DOHH2 (cell line): ENCODE results near the gene EPC1.
"Not testable (repeated sequence)": the region's sequence is repeated elsewhere in the genome, so short reads cannot be mapped to it uniquely, and the experiment has no call there.

Experiments
- H3F3A ChIP-seq: fragments of 200-600 bp; sonication (generic), shearing (Covaris generic); 2 replicates; pipeline ENCODE4 v1.6.0; 2016; ENCODE audit warnings: antibody characterized with exemption, mild to moderate bottlenecking; ENCODE audit not compliant: control insufficient read depth, insufficient read depth
- H3K27ac ChIP-seq: fragments of 200-600 bp; sonication (generic); 2 replicates; pipeline ENCODE4 v1.5.1; 2014; ENCODE audit warnings: low read depth, mild to moderate bottlenecking, low read length, moderate library complexity
- H3K27me3 ChIP-seq: fragments of 200-600 bp; sonication (generic); 2 replicates; pipeline ENCODE4 v1.6.1; 2014; ENCODE audit warnings: mild to moderate bottlenecking, low read length, mixed read lengths; ENCODE audit not compliant: control insufficient read depth
- H3K36me3 ChIP-seq: fragments of 200-600 bp; sonication (generic); 2 replicates; pipeline ENCODE4 v1.6.1; 2014; ENCODE audit warnings: mild to moderate bottlenecking, low read length, moderate library complexity, mixed read lengths; ENCODE audit not compliant: control insufficient read depth
- H3K4me1 ChIP-seq: fragments of 200-600 bp; sonication (generic); 2 replicates; pipeline ENCODE4 v1.6.1; 2014; ENCODE audit warnings: mild to moderate bottlenecking, low read length, mixed read lengths; ENCODE audit not compliant: control insufficient read depth
- H3K4me2 ChIP-seq: fragments of 200-600 bp; sonication (generic); 2 replicates; pipeline ENCODE4 v1.6.0; 2014; ENCODE audit warnings: mild to moderate bottlenecking, low read length, moderate library complexity
- H3K4me3 ChIP-seq: fragments of 200-600 bp; sonication (generic); 2 replicates; pipeline ENCODE4 v1.5.1; 2014; ENCODE audit warnings: mild to moderate bottlenecking, low read length, mixed read lengths
- H3K79me2 ChIP-seq: fragments of 200-600 bp; sonication (generic); 2 replicates; pipeline ENCODE4 v1.6.1; 2014; ENCODE audit warnings: mild to moderate bottlenecking, low read length, mixed read lengths; ENCODE audit not compliant: control insufficient read depth
- H3K9me2 ChIP-seq: fragments of 200-600 bp; sonication (generic); replicated peaks from 2 replicates; pipeline ENCODE4 v1.6.1; 2014; ENCODE audit warnings: mild to moderate bottlenecking, low read length, mixed read lengths; ENCODE audit not compliant: control insufficient read depth
- H3K9me3 ChIP-seq: fragments of 200-600 bp; sonication (generic); 2 replicates; pipeline ENCODE4 v1.6.1; 2014; ENCODE audit warnings: antibody characterized with exemption, low read length, mixed read lengths; ENCODE audit not compliant: control insufficient read depth, insufficient read depth
- H4K20me1 ChIP-seq: fragments of 200-600 bp; sonication (generic); 2 replicates; pipeline ENCODE4 v1.6.0; 2014; ENCODE audit warnings: low read depth, mild to moderate bottlenecking, antibody characterized with exemption, low read length, moderate library complexity; ENCODE audit not compliant: control insufficient read depth, insufficient read depth
- EZH2phosphoT487 ChIP-seq: fragments of 200-600 bp; sonication (generic); IDR thresholded peaks from 2 replicates; pipeline ENCODE4 v1.6.1; 2017; ENCODE audit warnings: borderline replicate concordance, mild to moderate bottlenecking, antibody characterized with exemption, low read length, moderate library complexity, mixed read lengths
- TF ChIP-seq, protein P1 (sequence below): fragments of 200-600 bp; sonication (generic); IDR thresholded peaks from one replicate; pipeline ENCODE4 v1.5.1; 2014; ENCODE audit warnings: antibody characterized with exemption, mild to moderate bottlenecking, low read depth, low read length; ENCODE audit not compliant: poor library complexity, severe bottlenecking

Gene EPC1

GRCh38 chr10:32346551-32347362 lies at the start of gene EPC1:
EPC1 (minus strand) TSS chr10:32347158; CDS start chr10:32346915, 243 bp downstream.
- Histone ChIP-seq H3K4me2 (peak within 1 kb of the TSS; percentile 80), H3K36me3 (peaks cover 43% of the 10 kb centered on the region), H3K27ac (peak within 1 kb of the TSS; percentile 91), H3K79me2 (peaks cover 82% of the 10 kb centered on the region), H3K4me3 (peak within 1 kb of the TSS; percentile 91), H4K20me1 (no peaks in the 10 kb centered on the region), H3K4me1 (peaks cover 58% of the 10 kb centered on the region), H3K27me3 (no peaks in the 10 kb centered on the region), H3F3A (peaks cover 6% of the 10 kb centered on the region; the same call in 1 of the 2 replicates), H3K9me2 (no peaks in the 10 kb centered on the region), H3K9me3 (no peaks in the 10 kb centered on the region)
- TF ChIP-seq, protein P1, sequence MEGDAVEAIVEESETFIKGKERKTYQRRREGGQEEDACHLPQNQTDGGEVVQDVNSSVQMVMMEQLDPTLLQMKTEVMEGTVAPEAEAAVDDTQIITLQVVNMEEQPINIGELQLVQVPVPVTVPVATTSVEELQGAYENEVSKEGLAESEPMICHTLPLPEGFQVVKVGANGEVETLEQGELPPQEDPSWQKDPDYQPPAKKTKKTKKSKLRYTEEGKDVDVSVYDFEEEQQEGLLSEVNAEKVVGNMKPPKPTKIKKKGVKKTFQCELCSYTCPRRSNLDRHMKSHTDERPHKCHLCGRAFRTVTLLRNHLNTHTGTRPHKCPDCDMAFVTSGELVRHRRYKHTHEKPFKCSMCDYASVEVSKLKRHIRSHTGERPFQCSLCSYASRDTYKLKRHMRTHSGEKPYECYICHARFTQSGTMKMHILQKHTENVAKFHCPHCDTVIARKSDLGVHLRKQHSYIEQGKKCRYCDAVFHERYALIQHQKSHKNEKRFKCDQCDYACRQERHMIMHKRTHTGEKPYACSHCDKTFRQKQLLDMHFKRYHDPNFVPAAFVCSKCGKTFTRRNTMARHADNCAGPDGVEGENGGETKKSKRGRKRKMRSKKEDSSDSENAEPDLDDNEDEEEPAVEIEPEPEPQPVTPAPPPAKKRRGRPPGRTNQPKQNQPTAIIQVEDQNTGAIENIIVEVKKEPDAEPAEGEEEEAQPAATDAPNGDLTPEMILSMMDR = no peak
- TF ChIP-seq EZH2phosphoT487 = no peak

- TF ChIP-seq EZH2phosphoT487 = no peak
- TF ChIP-seq, protein P1 = no peak
These were observed 47.0 kb upstream of the EPC1 start for GRCh38 chr10:32393911-32394310.

DNA sequence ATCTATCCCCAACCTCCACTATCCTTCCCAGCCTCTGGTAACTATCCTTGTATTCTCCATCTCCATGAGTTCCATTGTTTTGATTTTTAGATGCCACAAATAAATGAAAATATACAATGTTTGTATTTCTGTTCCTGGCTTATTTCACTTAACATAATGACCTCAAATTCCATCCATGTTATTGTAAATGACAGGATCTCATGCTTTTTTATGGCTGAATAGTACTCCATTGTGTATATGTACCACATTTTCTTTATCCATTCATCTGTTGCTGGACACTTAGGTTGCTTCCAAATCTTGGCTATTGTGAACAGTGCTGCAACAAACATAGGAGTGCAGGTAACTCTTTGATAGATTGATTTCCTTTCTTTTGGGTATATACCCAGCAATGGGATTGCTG lies 45.3 kb upstream of the EPC1 start:
- H3F3A ChIP-seq, H3K36me3 ChIP-seq, H3K27me3 ChIP-seq, H3K79me2 ChIP-seq, H4K20me1 ChIP-seq, H3K4me3 ChIP-seq, H3K4me1 ChIP-seq, H3K4me2 ChIP-seq, H3K9me2 ChIP-seq, H3K27ac ChIP-seq, H3K9me3 ChIP-seq: not testable (repeated sequence)

More at GRCh38 chr10:32393911-32394310, 47.0 kb upstream of the EPC1 start:
- no peaks in the 10 kb centered on the region for H3K79me2 ChIP-seq
- H3K27ac ChIP-seq = no peak overlapping the region
- no peak overlapping the region for H3K4me2 ChIP-seq
- no peaks in the 10 kb centered on the region for H3K9me2 ChIP-seq
- H3K27me3 ChIP-seq = no peaks in the 10 kb centered on the region
- H3K36me3 ChIP-seq = no peaks in the 10 kb centered on the region
- no peak overlapping the region for H3K4me3 ChIP-seq
- H3K9me3 ChIP-seq = no peaks in the 10 kb centered on the region
- H4K20me1 ChIP-seq = no peaks in the 10 kb centered on the region
- no peaks in the 10 kb centered on the region for H3F3A ChIP-seq
- H3K4me1 ChIP-seq = no peaks in the 10 kb centered on the region

- Histone ChIP-seq H3K9me3 (no peaks in the 10 kb centered on the region), H3K4me1 (peaks cover 8% of the 10 kb centered on the region), H3K27me3 (no peaks in the 10 kb centered on the region), H3K27ac (no peak overlapping the region), H3K36me3 (no peaks in the 10 kb centered on the region), H3F3A (no peaks in the 10 kb centered on the region), H3K4me3 (no peak overlapping the region), H3K4me2 (no peak overlapping the region), H3K79me2 (no peaks in the 10 kb centered on the region), H4K20me1 (no peaks in the 10 kb centered on the region), H3K9me2 (no peaks in the 10 kb centered on the region)
- TF ChIP-seq, protein P1 = no peak
- TF ChIP-seq EZH2phosphoT487 = no peak
These were observed 43.2 kb upstream of the EPC1 start for GRCh38 chr10:32390193-32390592.
